Glutamatergic neuron (in vitro differentiated cells): ENCODE data around the gene ALKBH4. TPM values are rescaled to one million over a fixed set of nuclear protein-coding genes. Genes with fewer than 3 reads are reported as not detected.

Source experiments
- DNase-seq: peaks from one replicate; pipeline ENCODE4 v3.0.0; 2022
- H3K27ac Mint-ChIP-seq: one replicate; pipeline ENCODE4 v1.8.0; 2020; ENCODE audit warnings: mild to moderate bottlenecking, mixed read lengths, inconsistent platforms; ENCODE audit not compliant: unreplicated experiment
- H3K27me3 Mint-ChIP-seq: one replicate; pipeline ENCODE4 v1.8.0; 2020; ENCODE audit warnings: mild to moderate bottlenecking, moderate library complexity, mixed read lengths, inconsistent platforms; ENCODE audit not compliant: unreplicated experiment
- H3K36me3 Mint-ChIP-seq: one replicate; pipeline ENCODE4 v1.8.0; 2020; ENCODE audit warnings: mild to moderate bottlenecking, mixed read lengths, inconsistent platforms; ENCODE audit not compliant: unreplicated experiment
- H3K4me1 Mint-ChIP-seq: one replicate; pipeline ENCODE4 v1.8.0; 2020; ENCODE audit warnings: mild to moderate bottlenecking, low read depth, mixed read lengths, inconsistent platforms; ENCODE audit not compliant: unreplicated experiment
- H3K4me3 Mint-ChIP-seq: one replicate; pipeline ENCODE4 v1.8.0; 2020; ENCODE audit warnings: mild to moderate bottlenecking, mixed read lengths, inconsistent platforms; ENCODE audit not compliant: unreplicated experiment
- H3K9me3 Mint-ChIP-seq: one replicate; pipeline ENCODE4 v1.8.0; 2020; ENCODE audit warnings: mild to moderate bottlenecking, moderate library complexity, mixed read lengths, inconsistent platforms; ENCODE audit not compliant: unreplicated experiment
- total RNA-seq: library from RNA; stranded (reverse); fragmentation: NEBNext Ultra II Directional; extraction: Animal tissue kit (Norgen Biotek cat#: 25700); gene quantifications from one replicate; pipeline ENCODE4 v1.2.1, GENCODE V29; 2021; ENCODE audit not compliant: unreplicated experiment
- TF ChIP-seq, protein P1 (sequence below): fragments of 200-600 bp; sonication (generic); IDR thresholded peaks from one replicate; pipeline ENCODE4 v1.5.0; 2021; ENCODE audit not compliant: partially characterized antibody, unreplicated experiment

ALKBH4 gene
- total RNA-seq, 1 donor from 2014 or later: 9.8 TPM

DNA sequence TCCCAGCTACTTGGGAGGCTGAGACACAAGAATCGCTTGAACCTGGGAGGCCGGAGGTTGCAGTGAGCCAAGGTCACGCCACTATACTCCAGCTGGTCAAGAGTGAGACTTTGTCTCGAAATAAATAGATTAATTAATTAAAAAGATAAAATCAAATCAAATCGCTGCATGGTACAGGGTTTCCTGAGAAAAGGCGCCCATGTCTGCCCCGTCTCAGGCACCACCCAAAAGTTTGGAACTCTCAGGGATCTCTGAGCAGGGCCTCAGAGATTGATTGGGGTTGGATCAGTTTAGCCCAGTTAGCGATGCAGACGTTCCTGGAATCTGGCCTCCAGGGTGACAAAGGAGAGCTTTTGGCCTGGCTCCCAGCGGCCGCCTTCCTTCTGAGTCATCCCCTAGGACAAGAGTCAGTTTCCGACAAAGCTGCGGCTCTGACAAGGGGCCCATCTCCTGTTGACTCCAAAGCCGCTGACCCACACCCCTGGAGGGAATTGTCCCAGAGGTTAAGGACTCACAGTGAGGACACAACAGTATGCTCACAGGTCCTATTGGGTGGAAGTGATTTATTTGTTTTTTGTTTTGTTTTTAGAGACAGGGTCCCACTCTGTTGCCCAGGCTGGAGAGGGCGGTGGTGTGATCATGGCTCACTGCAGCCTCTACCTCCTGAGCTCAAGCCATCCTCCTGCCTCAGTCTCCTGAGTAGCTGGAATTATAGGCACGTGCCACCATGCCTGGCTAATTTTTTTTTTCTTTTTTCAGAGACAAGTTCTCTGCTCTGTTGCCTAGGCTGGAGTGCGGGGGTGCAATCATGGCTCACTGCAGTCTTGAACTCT lies 24.5 kb downstream of the ALKBH4 start:
- Mint-ChIP-seq H3K36me3 (no peaks in the 10 kb centered on the region), H3K4me1 (peaks cover 12% of the 10 kb centered on the region), H3K4me3 (no peak overlapping the region), H3K9me3 (peaks cover 2% of the 10 kb centered on the region), H3K27ac (no peak overlapping the region), H3K27me3 (peaks cover 2% of the 10 kb centered on the region)
- DNase-seq: no peak
- TF ChIP-seq, protein P1, sequence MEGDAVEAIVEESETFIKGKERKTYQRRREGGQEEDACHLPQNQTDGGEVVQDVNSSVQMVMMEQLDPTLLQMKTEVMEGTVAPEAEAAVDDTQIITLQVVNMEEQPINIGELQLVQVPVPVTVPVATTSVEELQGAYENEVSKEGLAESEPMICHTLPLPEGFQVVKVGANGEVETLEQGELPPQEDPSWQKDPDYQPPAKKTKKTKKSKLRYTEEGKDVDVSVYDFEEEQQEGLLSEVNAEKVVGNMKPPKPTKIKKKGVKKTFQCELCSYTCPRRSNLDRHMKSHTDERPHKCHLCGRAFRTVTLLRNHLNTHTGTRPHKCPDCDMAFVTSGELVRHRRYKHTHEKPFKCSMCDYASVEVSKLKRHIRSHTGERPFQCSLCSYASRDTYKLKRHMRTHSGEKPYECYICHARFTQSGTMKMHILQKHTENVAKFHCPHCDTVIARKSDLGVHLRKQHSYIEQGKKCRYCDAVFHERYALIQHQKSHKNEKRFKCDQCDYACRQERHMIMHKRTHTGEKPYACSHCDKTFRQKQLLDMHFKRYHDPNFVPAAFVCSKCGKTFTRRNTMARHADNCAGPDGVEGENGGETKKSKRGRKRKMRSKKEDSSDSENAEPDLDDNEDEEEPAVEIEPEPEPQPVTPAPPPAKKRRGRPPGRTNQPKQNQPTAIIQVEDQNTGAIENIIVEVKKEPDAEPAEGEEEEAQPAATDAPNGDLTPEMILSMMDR: no peak

DNA sequence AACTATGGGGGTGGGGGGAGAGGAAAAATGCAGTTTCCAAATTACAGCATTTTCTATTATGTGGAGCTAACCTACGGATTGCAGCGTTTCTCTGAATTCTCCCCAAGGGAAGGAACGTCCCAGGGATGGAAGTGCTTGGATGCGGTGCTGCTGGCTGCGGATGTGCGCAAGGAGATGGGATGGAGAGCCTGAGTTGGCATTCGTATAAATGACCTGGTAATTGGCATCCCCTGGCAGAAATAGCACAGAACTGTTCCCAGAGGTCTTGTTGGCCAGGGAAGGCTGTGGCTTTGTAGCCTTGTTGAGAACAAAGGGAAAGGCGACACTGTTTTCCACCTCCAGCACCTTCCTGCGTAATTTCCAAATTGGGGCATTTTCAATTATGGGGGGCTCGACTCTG lies 28.5 kb downstream of the ALKBH4 start:
- TF ChIP-seq, protein P1: no peak
- Mint-ChIP-seq H3K27me3 (peaks cover 3% of the 10 kb centered on the region), H3K4me3 (no peak overlapping the region), H3K9me3 (no peaks in the 10 kb centered on the region), H3K4me1 (peaks cover 14% of the 10 kb centered on the region), H3K27ac (no peak overlapping the region), H3K36me3 (no peaks in the 10 kb centered on the region)
- no peak for DNase-seq

DNA sequence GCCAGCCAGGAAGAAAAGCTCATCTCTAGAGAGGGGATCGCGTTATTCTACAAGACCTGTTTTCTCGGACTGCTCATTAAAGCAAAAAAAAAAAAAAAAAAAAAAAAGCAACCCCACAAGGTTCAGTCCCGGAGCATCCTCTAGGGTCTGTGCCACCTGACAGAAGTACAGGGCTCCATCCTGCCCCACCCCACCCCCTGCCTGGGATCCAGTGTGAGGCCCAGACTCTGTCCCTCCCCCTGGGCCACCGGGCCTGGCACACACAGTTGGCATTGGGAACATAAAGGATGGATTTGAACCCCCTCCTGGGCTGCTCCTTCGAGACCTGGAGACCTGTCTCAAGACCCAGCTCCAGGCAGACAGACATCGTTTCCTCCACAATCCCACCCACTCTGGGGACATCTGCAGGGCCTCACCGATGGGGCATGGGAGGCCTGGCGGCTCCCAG lies 30.6 kb downstream of the ALKBH4 start:
- H3K9me3 Mint-ChIP-seq: peaks cover 7% of the 10 kb centered on the region
- peaks cover 12% of the 10 kb centered on the region for H3K27me3 Mint-ChIP-seq
- TF ChIP-seq, protein P1: no peak
- peak overlapping the region; percentile 88 for H3K4me3 Mint-ChIP-seq
- peak overlapping the region; percentile 82 for H3K27ac Mint-ChIP-seq
- no peaks in the 10 kb centered on the region for H3K36me3 Mint-ChIP-seq
- DNase-seq: no peak
- H3K4me1 Mint-ChIP-seq: peaks cover 17% of the 10 kb centered on the region

- Mint-ChIP-seq H3K27ac (peak within 1 kb of the TSS; percentile 82), H3K4me3 (peak within 1 kb of the TSS; percentile 88), H3K4me1 (peaks cover 17% of the 10 kb centered on the region), H3K9me3 (peaks cover 7% of the 10 kb centered on the region), H3K27me3 (peaks cover 13% of the 10 kb centered on the region), H3K36me3 (no peaks in the 10 kb centered on the region)
- TF ChIP-seq, protein P1: no peak
- peak; percentile 83 for DNase-seq
These were observed 31.2 kb downstream of the ALKBH4 start, which contains the start of gene ORAI2 for GRCh38 chr7:102433219-102434038. ORAI2 (plus strand) TSS chr7:102433575; CDS start chr7:102438957, 5,382 bp downstream.
